ENCODE measurements around the gene SLC25A52. TPM values are rescaled to one million over a fixed set of nuclear protein-coding genes. Genes with fewer than 3 reads are reported as not detected.
A peak's percentile ranks its signal among the peaks of the same experiment; 100 is the strongest.
"Not testable (repeated sequence)": the region's sequence is repeated elsewhere in the genome, so short reads cannot be mapped to it uniquely, and the experiment has no call there.

The SLC25A52 gene
- total RNA-seq, 2 experiments from 2014 or later = not detected

- no peak overlapping the region for H3K4me3 Mint-ChIP-seq
- no peaks in the 10 kb centered on the region for H3K36me3 Mint-ChIP-seq
- DNase-seq = no peak
- no peaks in the 10 kb centered on the region for H3K27me3 Mint-ChIP-seq
- no peak overlapping the region for H3K27ac Mint-ChIP-seq
- H3K4me1 Mint-ChIP-seq = no peaks in the 10 kb centered on the region
- peaks cover 10% of the 10 kb centered on the region for H3K9me3 Mint-ChIP-seq
Observed at GRCh38 chr18:31773774-31774476, 13.2 kb upstream of the SLC25A52 start.

- Mint-ChIP-seq H3K27me3 (no peaks in the 10 kb centered on the region), H3K9me3 (peaks cover under 1% of the 10 kb centered on the region), H3K4me3 (no peak overlapping the region), H3K27ac (no peak overlapping the region), H3K4me1 (no peaks in the 10 kb centered on the region), H3K36me3 (no peaks in the 10 kb centered on the region)
- no peak for DNase-seq
Observed at GRCh38 chr18:31772699-31773098, 12.0 kb upstream of the SLC25A52 start.

- H3K4me1 Mint-ChIP-seq = no peaks in the 10 kb centered on the region
- H3K27ac Mint-ChIP-seq = no peak overlapping the region
- H3K9me3 Mint-ChIP-seq = no peaks in the 10 kb centered on the region
- H3K36me3 Mint-ChIP-seq = no peaks in the 10 kb centered on the region
- H3K27me3 Mint-ChIP-seq = no peaks in the 10 kb centered on the region
- no peak for DNase-seq
- H3K4me3 Mint-ChIP-seq = no peak overlapping the region
Observed at GRCh38 chr18:31750273-31750672, 10.4 kb downstream of the SLC25A52 start.

GRCh38 chr18:31746396-31746795, 14.3 kb downstream of the SLC25A52 start:
- Mint-ChIP-seq H3K36me3 (no peaks in the 10 kb centered on the region), H3K4me3 (no peak overlapping the region), H3K4me1 (no peaks in the 10 kb centered on the region), H3K9me3 (no peaks in the 10 kb centered on the region), H3K27ac (no peak overlapping the region), H3K27me3 (no peaks in the 10 kb centered on the region)
- no peak for DNase-seq

- no peak for DNase-seq
- Mint-ChIP-seq H3K36me3 (no peaks in the 10 kb centered on the region), H3K27ac (no peak overlapping the region), H3K9me3 (no peaks in the 10 kb centered on the region), H3K27me3 (no peaks in the 10 kb centered on the region), H3K4me1 (no peaks in the 10 kb centered on the region), H3K4me3 (no peak overlapping the region)
Observed at GRCh38 chr18:31744321-31745067, 16.2 kb downstream of the SLC25A52 start.

GRCh38 chr18:31743600-31743999, 17.1 kb downstream of the SLC25A52 start:
- H3K36me3 Mint-ChIP-seq, H3K9me3 Mint-ChIP-seq, DNase-seq, H3K27ac Mint-ChIP-seq, H3K4me1 Mint-ChIP-seq, H3K4me3 Mint-ChIP-seq, H3K27me3 Mint-ChIP-seq: not testable (repeated sequence)

- Mint-ChIP-seq H3K4me3 (no peak overlapping the region), H3K36me3 (no peaks in the 10 kb centered on the region), H3K4me1 (no peaks in the 10 kb centered on the region), H3K27ac (no peak overlapping the region), H3K9me3 (peaks cover 7% of the 10 kb centered on the region), H3K27me3 (no peaks in the 10 kb centered on the region)
- peak; percentile 6 for DNase-seq
Observed at GRCh38 chr18:31741097-31741735, 19.5 kb downstream of the SLC25A52 start.

- H3K27me3 Mint-ChIP-seq = no peaks in the 10 kb centered on the region
- no peak overlapping the region for H3K27ac Mint-ChIP-seq
Observed at GRCh38 chr18:31740180-31740579, 20.5 kb downstream of the SLC25A52 start.

GRCh38 chr18:31739651-31740050, 21.0 kb downstream of the SLC25A52 start:
- Mint-ChIP-seq H3K4me1 (no peaks in the 10 kb centered on the region), H3K27me3 (no peaks in the 10 kb centered on the region), H3K27ac (no peak overlapping the region), H3K9me3 (peaks cover 7% of the 10 kb centered on the region), H3K36me3 (no peaks in the 10 kb centered on the region), H3K4me3 (no peak overlapping the region)
- DNase-seq = no peak

More at GRCh38 chr18:31740180-31740579, 20.5 kb downstream of the SLC25A52 start:
- Mint-ChIP-seq H3K4me1 (no peaks in the 10 kb centered on the region), H3K9me3 (peaks cover 7% of the 10 kb centered on the region), H3K36me3 (no peaks in the 10 kb centered on the region), H3K4me3 (no peak overlapping the region)
- no peak for DNase-seq

GRCh38 chr18:31738460-31739407, 21.9 kb downstream of the SLC25A52 start:
- DNase-seq = no peak
- no peak overlapping the region for H3K27ac Mint-ChIP-seq
- H3K4me3 Mint-ChIP-seq = no peak overlapping the region
- no peaks in the 10 kb centered on the region for H3K4me1 Mint-ChIP-seq
- no peaks in the 10 kb centered on the region for H3K36me3 Mint-ChIP-seq
- H3K9me3 Mint-ChIP-seq = peaks cover 7% of the 10 kb centered on the region
- no peaks in the 10 kb centered on the region for H3K27me3 Mint-ChIP-seq

- no peak for DNase-seq
- Mint-ChIP-seq H3K27me3 (no peaks in the 10 kb centered on the region), H3K4me1 (no peaks in the 10 kb centered on the region), H3K9me3 (peaks cover 7% of the 10 kb centered on the region), H3K36me3 (no peaks in the 10 kb centered on the region), H3K27ac (no peak overlapping the region), H3K4me3 (no peak overlapping the region)
Observed at GRCh38 chr18:31736630-31737029, 24.1 kb downstream of the SLC25A52 start.

- Mint-ChIP-seq H3K36me3 (no peaks in the 10 kb centered on the region), H3K27ac (no peak overlapping the region), H3K4me3 (no peak overlapping the region), H3K4me1 (no peaks in the 10 kb centered on the region), H3K9me3 (no peaks in the 10 kb centered on the region), H3K27me3 (peaks cover 8% of the 10 kb centered on the region)
- DNase-seq = no peak
Observed at GRCh38 chr18:31731628-31732027, 29.1 kb downstream of the SLC25A52 start.

- not testable (repeated sequence) for H3K36me3 Mint-ChIP-seq, H3K9me3 Mint-ChIP-seq, H3K4me1 Mint-ChIP-seq, DNase-seq, H3K27ac Mint-ChIP-seq, H3K4me3 Mint-ChIP-seq
- H3K27me3 Mint-ChIP-seq = peaks cover 20% of the 10 kb centered on the region
Observed at GRCh38 chr18:31729196-31729595, 31.5 kb downstream of the SLC25A52 start.

- Mint-ChIP-seq H3K4me1 (peaks cover 3% of the 10 kb centered on the region), H3K9me3 (peaks cover 5% of the 10 kb centered on the region), H3K27ac (no peak overlapping the region), H3K4me3 (peak overlapping the region; percentile 71), H3K27me3 (peaks cover 35% of the 10 kb centered on the region), H3K36me3 (no peaks in the 10 kb centered on the region)
- DNase-seq = peak; percentile 7
Observed at GRCh38 chr18:31723990-31724711, 36.5 kb downstream of the SLC25A52 start.

Data from activated naive CD8-positive, alpha-beta T cell treated with anti-CD3 and anti-CD28 coated beads for 36 hours (primary cell).